Measurements from ENCODE around the gene LAMC1.

GRCh38 chr1:183149273-183149672 is 126.1 kb downstream of the LAMC1 start:
- TF ChIP-seq, protein P1, sequence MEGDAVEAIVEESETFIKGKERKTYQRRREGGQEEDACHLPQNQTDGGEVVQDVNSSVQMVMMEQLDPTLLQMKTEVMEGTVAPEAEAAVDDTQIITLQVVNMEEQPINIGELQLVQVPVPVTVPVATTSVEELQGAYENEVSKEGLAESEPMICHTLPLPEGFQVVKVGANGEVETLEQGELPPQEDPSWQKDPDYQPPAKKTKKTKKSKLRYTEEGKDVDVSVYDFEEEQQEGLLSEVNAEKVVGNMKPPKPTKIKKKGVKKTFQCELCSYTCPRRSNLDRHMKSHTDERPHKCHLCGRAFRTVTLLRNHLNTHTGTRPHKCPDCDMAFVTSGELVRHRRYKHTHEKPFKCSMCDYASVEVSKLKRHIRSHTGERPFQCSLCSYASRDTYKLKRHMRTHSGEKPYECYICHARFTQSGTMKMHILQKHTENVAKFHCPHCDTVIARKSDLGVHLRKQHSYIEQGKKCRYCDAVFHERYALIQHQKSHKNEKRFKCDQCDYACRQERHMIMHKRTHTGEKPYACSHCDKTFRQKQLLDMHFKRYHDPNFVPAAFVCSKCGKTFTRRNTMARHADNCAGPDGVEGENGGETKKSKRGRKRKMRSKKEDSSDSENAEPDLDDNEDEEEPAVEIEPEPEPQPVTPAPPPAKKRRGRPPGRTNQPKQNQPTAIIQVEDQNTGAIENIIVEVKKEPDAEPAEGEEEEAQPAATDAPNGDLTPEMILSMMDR (IDR thresholded peaks at IDR 0.05) = no peak
- TF ChIP-seq EP300 (IDR thresholded peaks at IDR 0.05) (no peak), POLR2AphosphoS5 (IDR thresholded peaks at IDR 0.05) (no peak), POLR2A (IDR thresholded peaks at IDR 0.05; ENCODE audit: low read depth) (no peak)
